Suprapubic skin (tissue), 3 donors: ENCODE data around the gene ACOT4.

ENCODE experiments used
- CTCF ChIP-seq, 2 donors: fragments of 200-600 bp in 1 of 2; fragments of 450-650 bp in 1 of 2; sonication (generic) in 1 of 2; IDR thresholded peaks; one replicate each; pipeline ENCODE4 v1.5.1; 2016 to 2019; ENCODE audit warnings: antibody characterized with exemption in 2 of 2, mild to moderate bottlenecking in 1 of 2, moderate library complexity in 1 of 2
- EP300 ChIP-seq: sonication (generic); formaldehyde crosslinking; IDR thresholded peaks from one replicate; pipeline ENCODE4 v1.6.1; 2017; ENCODE audit warnings: antibody characterized with exemption

GRCh38 chr14:73599499-73599898, 7.8 kb downstream of the ACOT4 start:
- TF ChIP-seq CTCF (IDR thresholded peaks at IDR 0.05) (no peak), EP300 (no peak)
